ENCODE data around the gene PER1. TPM values are rescaled to one million over a fixed set of nuclear protein-coding genes. Genes with fewer than 3 reads are reported as not detected.

PER1 gene
- total and polyA plus RNA-seq, 2 of the 13 experiments (the other 11 are each of a cell fraction or from before 2014, with no cell fraction given): 2.6 to 3.6 TPM

- TF ChIP-seq TFDP2 (CRISPR knock-in tag; IDR thresholded peaks at IDR 0.05) (0 out of 2 replicates have a peak, but pooled peaks have one; percentile 2), ZNF256 (CRISPR knock-in tag; conservative IDR thresholded peaks at IDR 0.05) (0 out of 2 replicates have a peak, but pooled peaks have one; percentile 40), FOXK1 (CRISPR knock-in tag; IDR thresholded peaks at IDR 0.05; ENCODE audit: borderline replicate concordance, low read depth) (peak; percentile 44; the same call in 1 of the 2 replicates), ZFP36L1 (CRISPR knock-in tag; IDR thresholded peaks at IDR 0.05) (0 out of 2 replicates have a peak, but pooled peaks have one; percentile 63), KDM2A (CRISPR knock-in tag; IDR thresholded peaks at IDR 0.05; ENCODE audit: borderline replicate concordance, low read depth) (peak; percentile 59; the same call in 1 of the 2 replicates), CHD4 (IDR thresholded peaks at IDR 0.05; ENCODE audit: borderline replicate concordance, low read length) (peak; percentile 94; the same call in 1 of the 2 replicates), ZNF75D (CRISPR knock-in tag; IDR thresholded peaks at IDR 0.05; ENCODE audit: borderline replicate concordance) (no peak), ZBTB7B (CRISPR knock-in tag; IDR thresholded peaks at IDR 0.05) (0 out of 2 replicates have a peak, but pooled peaks have one; percentile 46), DNMT1 (CRISPR knock-in tag; IDR thresholded peaks at IDR 0.05) (no peak), HOXA3 (CRISPR knock-in tag; IDR thresholded peaks at IDR 0.05) (peak; percentile 43; the same call in 1 of the 2 replicates), ERF (CRISPR knock-in tag; IDR thresholded peaks at IDR 0.05) (peak; percentile 10; the same call in 1 of the 2 replicates), CC2D1A (CRISPR knock-in tag; IDR thresholded peaks at IDR 0.05) (0 out of 2 replicates have a peak, but pooled peaks have one; percentile 32), ZNF703 (CRISPR knock-in tag; IDR thresholded peaks at IDR 0.05; ENCODE audit: borderline replicate concordance) (peak; percentile 61; the same call in 1 of the 2 replicates), TOE1 (CRISPR knock-in tag; IDR thresholded peaks at IDR 0.05) (no peak), ZBTB25 (CRISPR knock-in tag; IDR thresholded peaks at IDR 0.05) (peak; percentile 1; the same call in 1 of the 2 replicates), TGIF2 (CRISPR knock-in tag; IDR thresholded peaks at IDR 0.05) (peak; percentile 45; the same call in 1 of the 2 replicates), MIER3 (CRISPR knock-in tag; IDR thresholded peaks at IDR 0.05; ENCODE audit: borderline replicate concordance) (0 out of 2 replicates have a peak, but pooled peaks have one; percentile 6), ZMYM3 (CRISPR knock-in tag; IDR thresholded peaks at IDR 0.05) (peak; percentile 91), ZSCAN12 (CRISPR knock-in tag; IDR thresholded peaks at IDR 0.05) (0 out of 2 replicates have a peak, but pooled peaks have one; percentile 48), ZFP90 (CRISPR knock-in tag; IDR thresholded peaks at IDR 0.05; ENCODE audit: borderline replicate concordance) (0 out of 2 replicates have a peak, but pooled peaks have one; percentile 7), ZEB1 (IDR thresholded peaks at IDR 0.05; ENCODE audit: insufficient replicate concordance, low read depth) (peak; percentile 56), TRIM22 (IDR thresholded peaks at IDR 0.05) (no peak), ZMYM2 (CRISPR knock-in tag; IDR thresholded peaks at IDR 0.05) (peak; percentile 82; the same call in 1 of the 2 replicates), ZBTB3 (CRISPR knock-in tag; IDR thresholded peaks at IDR 0.05; ENCODE audit: borderline replicate concordance, low read depth) (0 out of 2 replicates have a peak, but pooled peaks have one; percentile 36)
Observed at GRCh38 chr17:8120520-8121406, 31.4 kb downstream of the PER1 start (continued).

Data from HepG2 (cell line).